ENCODE data around the gene PDS5B.

DNA sequence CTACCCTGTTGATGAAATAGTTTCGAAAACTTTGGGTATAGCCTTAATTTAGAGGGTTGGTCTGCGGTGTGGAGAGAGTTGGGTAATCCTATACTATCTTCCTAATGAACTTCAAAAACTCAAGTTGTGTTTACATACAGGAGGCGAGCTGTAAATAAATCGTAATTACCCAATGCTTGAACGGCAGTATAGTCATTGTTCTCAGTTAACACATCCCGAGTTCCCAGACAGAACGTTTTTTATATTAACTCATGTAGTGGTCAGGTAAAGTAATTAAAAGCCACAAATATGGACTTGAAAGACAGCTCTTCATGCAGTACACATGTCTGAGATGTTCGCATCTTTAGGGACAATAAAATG, 1.5 kb downstream of the PDS5B start:
- TF ChIP-seq, protein P1, sequence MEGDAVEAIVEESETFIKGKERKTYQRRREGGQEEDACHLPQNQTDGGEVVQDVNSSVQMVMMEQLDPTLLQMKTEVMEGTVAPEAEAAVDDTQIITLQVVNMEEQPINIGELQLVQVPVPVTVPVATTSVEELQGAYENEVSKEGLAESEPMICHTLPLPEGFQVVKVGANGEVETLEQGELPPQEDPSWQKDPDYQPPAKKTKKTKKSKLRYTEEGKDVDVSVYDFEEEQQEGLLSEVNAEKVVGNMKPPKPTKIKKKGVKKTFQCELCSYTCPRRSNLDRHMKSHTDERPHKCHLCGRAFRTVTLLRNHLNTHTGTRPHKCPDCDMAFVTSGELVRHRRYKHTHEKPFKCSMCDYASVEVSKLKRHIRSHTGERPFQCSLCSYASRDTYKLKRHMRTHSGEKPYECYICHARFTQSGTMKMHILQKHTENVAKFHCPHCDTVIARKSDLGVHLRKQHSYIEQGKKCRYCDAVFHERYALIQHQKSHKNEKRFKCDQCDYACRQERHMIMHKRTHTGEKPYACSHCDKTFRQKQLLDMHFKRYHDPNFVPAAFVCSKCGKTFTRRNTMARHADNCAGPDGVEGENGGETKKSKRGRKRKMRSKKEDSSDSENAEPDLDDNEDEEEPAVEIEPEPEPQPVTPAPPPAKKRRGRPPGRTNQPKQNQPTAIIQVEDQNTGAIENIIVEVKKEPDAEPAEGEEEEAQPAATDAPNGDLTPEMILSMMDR (IDR thresholded peaks at IDR 0.05; ENCODE audit: insufficient read depth, low read length, poor library complexity, severe bottlenecking), result no peak
- no peak for TF ChIP-seq EZH2phosphoT487 (conservative IDR thresholded peaks at IDR 0.05; ENCODE audit: low read length)

Data from SU-DHL-6 (cell line).